NCI-H510A (cell line): ENCODE measurements around the gene MCTP1.

Experiments
- DNase-seq: peaks from one replicate; lab custom pipeline; 2025; lab: John Stamatoyannopoulos, UW

The MCTP1 gene

GRCh38 chr5:94761055-94761454, 523.8 kb downstream of the MCTP1 start:
- DNase-seq: no peak

GRCh38 chr5:94759961-94760360, 524.9 kb downstream of the MCTP1 start:
- no peak for DNase-seq

- no peak for DNase-seq
Measured at GRCh38 chr5:94759022-94759421, 525.9 kb downstream of the MCTP1 start.

DNA sequence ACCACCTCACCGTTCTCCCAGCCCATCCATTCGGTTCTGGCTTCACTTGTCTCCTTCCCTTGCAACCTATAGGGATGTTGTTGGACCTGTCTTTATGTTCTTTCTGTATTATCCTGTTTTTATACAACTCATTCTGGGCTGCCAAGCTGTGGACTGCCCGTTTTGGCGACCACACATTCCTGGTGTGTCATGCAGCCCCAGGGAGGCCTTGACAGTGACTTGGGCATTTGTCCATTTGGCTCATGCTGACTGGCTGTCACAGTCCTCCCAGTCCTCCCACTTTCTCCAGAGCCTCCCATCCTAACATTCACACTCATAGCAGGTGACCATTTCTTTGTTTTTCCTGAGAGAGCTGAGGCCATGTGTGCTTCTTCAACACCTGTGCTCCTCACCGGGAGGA, 530.1 kb downstream of the MCTP1 start:
- DNase-seq: no peak

GRCh38 chr5:94751460-94751859, 533.4 kb downstream of the MCTP1 start:
- DNase-seq: no peak

- DNase-seq: no peak
Measured at GRCh38 chr5:94750681-94751080, 534.2 kb downstream of the MCTP1 start.

DNA sequence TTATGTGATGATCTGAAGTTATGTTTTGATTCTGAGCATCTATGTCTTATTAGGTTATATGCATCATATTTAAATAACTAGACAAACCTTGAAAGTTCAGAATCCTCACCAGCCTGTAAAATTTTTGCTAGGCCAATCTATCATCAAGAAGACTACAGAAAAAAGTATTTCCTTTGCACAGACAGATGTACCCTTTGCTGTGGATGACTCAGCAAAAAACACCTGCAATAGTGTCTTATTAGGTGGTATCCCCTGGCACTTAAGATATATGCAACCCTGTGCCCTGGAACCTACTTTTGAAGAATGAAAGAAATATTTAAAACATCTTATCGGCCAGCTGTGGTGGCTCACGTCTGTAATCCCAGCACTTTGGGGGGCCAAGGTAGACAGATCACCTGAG, 535.9 kb downstream of the MCTP1 start:
- DNase-seq: no peak

- no peak for DNase-seq
Measured at GRCh38 chr5:94748212-94748611, 536.7 kb downstream of the MCTP1 start.

DNA sequence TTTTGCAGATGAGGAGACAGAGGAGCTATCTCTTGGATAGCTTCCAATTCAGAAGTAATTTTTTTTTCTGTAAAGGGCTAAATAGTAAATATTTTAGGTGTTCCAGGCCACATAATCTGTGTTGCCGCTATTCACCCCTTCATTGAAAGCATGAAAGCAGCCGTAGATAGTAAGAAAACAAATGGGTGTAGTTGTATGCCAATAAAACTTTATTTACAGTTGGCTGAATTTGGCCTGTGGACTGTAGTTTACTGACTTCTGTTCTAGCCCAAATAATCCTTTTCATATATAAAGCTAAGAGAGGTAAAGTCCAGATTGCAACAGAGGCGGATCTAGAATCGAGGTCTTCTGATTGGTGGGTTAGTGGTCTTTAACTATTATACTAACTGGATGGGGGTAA, 537.5 kb downstream of the MCTP1 start:
- DNase-seq: no peak

- DNase-seq: no peak
Measured at GRCh38 chr5:94746731-94747124, 538.2 kb downstream of the MCTP1 start.

GRCh38 chr5:94745786-94746730, 538.8 kb downstream of the MCTP1 start:
- no peak for DNase-seq

DNA sequence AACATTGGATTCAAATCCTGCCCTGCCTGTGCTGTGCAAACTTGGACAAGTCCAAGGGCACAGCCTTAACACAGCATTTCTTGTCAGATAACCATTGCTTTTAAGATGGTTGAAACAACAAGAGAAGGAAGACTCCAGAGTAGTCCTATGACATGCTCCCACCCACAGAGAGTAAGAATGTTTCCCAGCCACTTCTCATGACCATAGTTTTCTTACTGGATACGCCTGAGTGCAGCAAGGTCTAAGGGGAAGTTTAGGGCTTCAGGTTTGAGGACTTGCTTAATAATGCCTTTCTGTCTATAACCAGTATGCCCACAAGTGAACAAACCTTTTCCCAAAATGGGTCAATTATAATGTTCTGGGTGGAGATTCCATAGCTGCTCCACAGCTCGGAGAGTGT, 540.0 kb downstream of the MCTP1 start:
- DNase-seq: no peak

GRCh38 chr5:94742852-94743251, 542.0 kb downstream of the MCTP1 start:
- no peak for DNase-seq

GRCh38 chr5:94740286-94740685, 544.6 kb downstream of the MCTP1 start:
- DNase-seq: no peak

- no peak for DNase-seq
Measured at GRCh38 chr5:94736498-94736897, 548.4 kb downstream of the MCTP1 start.

DNA sequence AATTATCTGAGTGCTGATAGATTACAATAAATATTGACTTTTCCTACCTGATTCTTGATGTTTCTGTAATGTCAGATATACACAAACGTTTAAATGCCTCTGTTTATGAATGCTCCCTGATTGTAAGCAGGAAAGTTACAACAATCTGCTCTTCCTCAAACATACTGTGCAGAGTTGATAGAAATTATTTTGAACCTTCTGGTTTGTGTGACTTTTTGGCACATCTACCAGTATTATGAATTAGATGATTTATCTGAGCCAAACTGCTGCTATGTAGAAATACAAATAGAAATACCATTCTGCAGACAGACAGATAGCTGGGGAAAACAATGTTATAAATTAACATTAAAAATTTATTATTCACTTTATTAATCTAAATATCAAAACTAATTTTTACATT, 553.4 kb downstream of the MCTP1 start:
- no peak for DNase-seq

GRCh38 chr5:94725142-94725541, 559.8 kb downstream of the MCTP1 start:
- DNase-seq: no peak

- DNase-seq: no peak
Measured at GRCh38 chr5:94715768-94716167, 569.1 kb downstream of the MCTP1 start.

DNA sequence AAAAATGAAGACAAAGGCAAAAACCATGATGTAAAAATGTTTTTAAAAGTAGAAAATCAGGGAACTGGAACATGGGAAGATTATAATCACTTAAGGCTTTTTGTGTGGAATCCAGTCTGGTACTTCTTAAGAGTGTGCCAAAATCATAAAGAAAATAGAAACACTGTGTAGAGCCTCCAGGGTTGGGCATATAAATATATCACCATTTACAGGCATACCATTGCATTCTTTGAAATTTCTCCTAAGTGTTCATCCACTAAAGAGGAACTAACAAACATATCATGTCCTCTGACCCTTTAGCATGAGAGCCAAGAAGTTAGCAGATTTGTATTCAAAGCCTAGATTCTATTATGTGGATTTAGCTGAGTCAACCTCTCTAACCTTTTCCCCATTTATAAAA, 573.1 kb downstream of the MCTP1 start:
- DNase-seq: no peak

- DNase-seq: no peak
Measured at GRCh38 chr5:94709277-94709676, 575.6 kb downstream of the MCTP1 start.

DNA sequence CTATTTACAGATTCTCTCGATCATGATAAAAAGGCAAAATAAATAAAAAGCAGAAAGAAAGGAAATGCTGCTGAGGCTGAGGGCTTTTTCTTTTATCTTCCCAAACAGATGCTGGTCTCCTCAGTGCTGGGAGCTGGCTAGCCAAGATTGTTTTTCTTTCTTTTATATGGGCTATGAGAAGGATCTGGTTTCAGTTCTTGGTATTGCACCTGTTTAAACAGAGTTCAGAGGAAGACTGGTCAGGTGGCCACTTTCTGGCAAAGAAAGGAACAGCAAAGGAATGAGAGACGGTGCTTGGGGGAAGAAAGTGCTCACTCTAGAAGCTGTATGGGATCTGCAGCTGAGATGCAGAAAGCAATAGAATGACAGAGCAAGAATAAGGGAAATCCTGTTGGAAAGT, 577.5 kb downstream of the MCTP1 start:
- peak; percentile 1 for DNase-seq

GRCh38 chr5:94705427-94705826, 579.5 kb downstream of the MCTP1 start:
- no peak for DNase-seq

GRCh38 chr5:94702729-94703128, 582.2 kb downstream of the MCTP1 start:
- no peak for DNase-seq

DNA sequence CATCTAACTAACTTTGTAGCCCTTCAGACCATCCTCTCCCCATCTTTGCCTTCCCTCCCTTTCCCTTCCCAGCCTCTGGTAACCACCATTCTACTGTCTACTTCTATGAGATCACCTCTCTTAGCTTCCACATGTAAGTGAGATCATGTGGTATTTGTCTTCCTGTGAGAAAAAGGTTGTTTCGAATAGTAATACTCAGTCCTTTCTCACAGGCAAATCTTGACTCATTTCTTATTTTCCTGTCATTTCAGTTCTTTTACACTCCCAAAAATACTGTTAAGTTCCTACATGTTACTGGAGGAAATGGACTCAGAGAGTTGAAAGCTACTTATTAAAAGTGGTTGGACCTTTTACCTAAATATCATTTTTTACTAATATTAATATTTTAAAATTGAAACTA, 584.3 kb downstream of the MCTP1 start:
- DNase-seq: no peak
